ENCODE data around the gene CMSS1.
A peak's percentile ranks its signal among the peaks of the same experiment; 100 is the strongest.
"Not testable (repeated sequence)": the region's sequence is repeated elsewhere in the genome, so short reads cannot be mapped to it uniquely, and the experiment has no call there.

The CMSS1 gene

GRCh38 chr3:100093831-100094230 lies 276.2 kb downstream of the CMSS1 start:
- no peak for DNase-seq

- not testable (repeated sequence) for DNase-seq
Measured at GRCh38 chr3:100096286-100096685, 278.6 kb downstream of the CMSS1 start.

GRCh38 chr3:100096866-100097265 lies 279.2 kb downstream of the CMSS1 start:
- no peak for DNase-seq

GRCh38 chr3:100097919-100098783 lies 280.5 kb downstream of the CMSS1 start:
- no peak for DNase-seq

GRCh38 chr3:100098784-100099070 lies 281.1 kb downstream of the CMSS1 start:
- no peak for DNase-seq

- DNase-seq = no peak
Measured at GRCh38 chr3:100099621-100100020, 282.0 kb downstream of the CMSS1 start.

- DNase-seq = no peak
Measured at GRCh38 chr3:100100425-100100824, 282.8 kb downstream of the CMSS1 start.

- DNase-seq = no peak
Measured at GRCh38 chr3:100102757-100103156, 285.1 kb downstream of the CMSS1 start.

GRCh38 chr3:100103558-100104441 lies 286.1 kb downstream of the CMSS1 start:
- no peak for DNase-seq

GRCh38 chr3:100104442-100104798 lies 286.8 kb downstream of the CMSS1 start:
- DNase-seq = no peak

GRCh38 chr3:100104817-100105413 lies 287.3 kb downstream of the CMSS1 start:
- DNase-seq = no peak

GRCh38 chr3:100105501-100105900 lies 287.8 kb downstream of the CMSS1 start:
- DNase-seq = peak in 1 of 3 donors; percentile 3

- DNase-seq = no peak
Measured at GRCh38 chr3:100106094-100106493, 288.4 kb downstream of the CMSS1 start.

GRCh38 chr3:100106531-100107141 lies 289.0 kb downstream of the CMSS1 start:
- DNase-seq = no peak

- no peak for DNase-seq
Measured at GRCh38 chr3:100107221-100107814, 289.7 kb downstream of the CMSS1 start.

- DNase-seq = no peak
Measured at GRCh38 chr3:100108464-100109079, 290.9 kb downstream of the CMSS1 start.

- DNase-seq = no peak
Measured at GRCh38 chr3:100110162-100110561, 292.5 kb downstream of the CMSS1 start.

- no peak for DNase-seq
Measured at GRCh38 chr3:100111728-100112127, 294.1 kb downstream of the CMSS1 start.

- peak; percentile 23 to 64 (median 63) for DNase-seq
Measured at GRCh38 chr3:100113723-100114412, 296.2 kb downstream of the CMSS1 start.

- no peak for DNase-seq
Measured at GRCh38 chr3:100114413-100115030, 296.9 kb downstream of the CMSS1 start, which contains the start of gene FILIP1L. FILIP1L (minus strand) TSS chr3:100114501.

GRCh38 chr3:100117093-100117492 lies 299.4 kb downstream of the CMSS1 start:
- DNase-seq = no peak
